Inflammatory macrophage (primary cell): ENCODE results near the gene STK32A.

Experiments used
- DNase-seq, 2 donors: peaks; one replicate each; pipeline ENCODE4 v3.0.0-alpha.2; 2020 to 2022

Gene STK32A

DNA sequence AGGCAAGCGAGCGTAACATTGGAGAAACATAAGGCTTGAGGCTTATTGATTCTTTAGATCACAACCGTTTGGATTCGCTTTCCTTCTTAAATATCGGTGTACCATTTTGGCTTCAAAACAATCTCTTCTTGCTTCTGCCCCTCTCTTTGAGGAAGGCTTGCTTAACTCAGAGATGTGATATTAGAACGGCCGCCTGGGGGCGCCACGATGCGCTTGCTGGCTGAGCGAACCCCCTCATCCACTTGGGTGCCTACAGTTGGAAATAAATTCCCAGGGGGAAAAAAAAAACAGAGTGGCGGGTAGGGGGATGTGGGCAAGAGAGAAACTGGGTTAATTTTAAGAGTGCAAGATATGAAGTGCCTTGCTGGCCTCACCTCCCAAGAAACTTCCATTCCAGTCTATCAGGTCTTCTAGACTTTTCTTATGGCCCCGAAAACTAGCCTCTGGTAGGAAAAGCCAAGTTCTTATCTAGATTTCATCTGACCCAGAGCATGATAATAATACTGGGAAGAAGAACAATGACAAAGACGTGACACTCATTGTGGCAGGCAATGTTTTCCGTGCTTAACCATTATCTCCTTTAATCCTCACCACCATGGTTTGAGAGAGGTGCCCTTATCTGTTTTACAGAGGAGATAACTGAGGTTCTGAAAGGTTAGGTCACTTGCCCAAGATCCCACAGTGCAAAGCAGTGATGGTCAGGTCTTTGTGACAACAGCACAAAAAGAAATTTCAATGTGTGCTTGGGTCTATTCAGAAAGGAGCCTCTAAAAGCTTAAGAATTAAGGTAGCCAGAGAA lies 159.2 kb downstream of the STK32A start:
- DNase-seq, result no peak

DNA sequence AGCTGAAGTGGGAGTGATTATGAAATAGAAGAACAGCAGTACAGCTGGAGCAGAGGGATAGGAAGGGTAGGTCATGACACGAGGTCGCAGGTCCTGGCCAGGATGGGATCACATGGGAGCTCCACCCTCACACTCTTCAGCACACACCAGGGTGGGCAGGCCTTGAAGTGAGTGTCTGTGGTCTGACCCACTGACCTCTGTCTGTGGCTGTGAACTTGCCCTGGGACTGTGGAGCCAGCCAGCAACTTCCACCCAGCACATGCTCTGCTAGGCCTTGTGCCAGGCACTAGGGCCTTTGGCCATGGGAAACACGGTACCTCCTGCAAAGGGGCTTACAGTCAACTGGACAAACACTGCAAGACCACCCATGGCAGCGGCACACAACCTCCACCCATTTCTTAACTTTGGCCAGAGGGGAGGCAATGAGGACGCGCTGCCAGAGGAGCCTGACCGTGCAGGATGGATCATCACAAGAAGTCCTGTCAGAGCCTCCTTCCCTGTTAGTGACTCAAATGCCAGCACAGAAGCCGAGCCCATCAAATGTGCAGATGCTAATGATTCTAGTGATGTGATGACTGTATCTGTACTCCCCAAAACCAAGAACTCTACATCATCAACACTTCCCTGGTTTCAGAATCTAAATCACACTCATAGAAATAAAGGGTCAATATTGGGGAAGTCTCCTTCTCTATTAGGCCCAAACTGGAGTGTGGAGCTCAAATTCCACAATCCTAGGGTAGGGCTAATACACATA lies 161.4 kb downstream of the STK32A start:
- peak; percentile 53 to 66 for DNase-seq

DNA sequence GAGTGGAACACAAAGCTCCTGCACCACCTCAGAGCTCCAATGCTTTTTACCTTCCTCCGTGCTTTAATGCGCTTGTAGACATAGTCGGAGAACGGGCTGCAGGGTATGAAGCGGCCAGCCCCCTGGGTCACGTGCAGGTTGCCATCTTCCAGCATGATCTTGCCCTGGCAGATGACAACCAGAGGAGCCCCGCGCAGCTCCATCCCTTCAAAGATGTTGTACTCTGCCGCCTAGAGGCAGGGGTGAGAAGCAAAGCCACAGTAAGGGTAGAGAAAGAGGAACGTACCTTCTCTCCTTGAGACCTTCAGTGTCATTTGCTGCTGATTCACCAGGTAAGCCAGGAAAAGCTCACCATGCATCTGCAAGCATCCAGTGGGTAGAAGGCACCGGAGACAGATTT lies 162.8 kb downstream of the STK32A start:
- DNase-seq, result no peak

DNA sequence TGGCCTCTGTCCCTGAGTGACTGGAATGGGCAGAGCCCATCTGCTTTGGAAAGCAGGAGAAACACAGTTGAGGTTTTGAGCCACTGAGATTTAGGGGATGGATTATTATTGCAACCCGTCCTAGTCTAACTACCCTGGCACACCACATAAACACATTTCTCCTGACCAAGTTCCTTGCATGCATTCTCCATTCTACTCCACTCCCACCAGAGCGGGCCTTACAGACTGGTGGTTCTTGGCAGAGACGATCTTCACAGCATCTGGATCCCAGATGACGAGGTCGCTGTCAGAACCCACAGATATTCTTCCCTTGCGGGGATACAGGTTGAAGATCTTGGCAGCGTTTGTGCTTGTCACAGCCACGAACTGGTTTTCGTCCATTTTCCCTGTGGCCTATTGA lies 164.0 kb downstream of the STK32A start:
- no peak for DNase-seq

DNA sequence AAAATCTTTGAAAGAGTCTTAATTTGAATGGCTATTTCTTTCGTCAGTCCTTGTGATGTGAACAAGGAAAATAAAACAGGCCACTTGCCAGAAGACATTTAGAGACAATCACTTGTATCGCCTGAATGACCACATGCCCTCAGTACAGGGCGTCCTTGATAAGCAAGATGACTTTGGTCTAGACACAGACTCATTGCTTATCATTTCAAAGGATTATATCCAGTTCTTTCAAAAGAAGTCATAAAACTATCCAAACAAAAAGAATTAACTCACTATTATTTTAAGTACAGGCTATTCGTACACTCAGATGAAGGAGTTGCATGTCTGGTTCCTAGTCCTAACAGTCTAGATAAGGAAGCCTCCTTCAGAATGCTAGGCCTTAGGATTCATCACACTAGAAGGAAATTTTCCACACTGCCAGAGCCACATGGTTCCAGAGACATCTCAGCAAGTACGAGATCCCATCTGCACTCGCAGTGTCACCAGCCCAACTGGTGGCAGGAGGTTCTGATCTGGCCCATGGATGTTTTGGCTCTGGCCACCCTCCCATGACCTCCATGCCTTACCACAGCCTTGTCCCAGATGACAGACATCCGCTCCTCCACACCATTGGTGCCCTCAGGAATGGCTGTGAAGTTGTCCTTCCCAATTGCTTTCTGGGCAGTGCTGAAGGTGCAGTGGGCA lies 165.4 kb downstream of the STK32A start:
- no peak for DNase-seq

DNA sequence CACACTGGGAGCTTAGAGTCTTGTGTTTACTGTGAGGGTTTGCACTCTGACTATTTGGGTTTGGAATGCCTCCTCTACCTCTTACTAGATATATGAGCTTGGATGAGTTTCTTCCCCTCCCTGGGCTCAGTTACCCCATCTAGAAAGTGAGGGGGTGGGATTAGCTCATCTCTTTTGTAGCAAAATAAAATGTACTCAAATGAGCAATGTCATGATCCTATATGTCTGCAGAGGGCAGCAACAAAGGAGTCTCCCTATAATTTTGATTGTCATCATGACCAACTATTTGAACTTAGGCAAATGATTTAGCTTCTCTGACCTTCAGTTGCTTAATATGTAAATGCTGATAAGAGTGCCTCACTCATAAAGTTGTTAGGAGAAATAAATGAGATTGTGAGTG lies 166.1 kb downstream of the STK32A start:
- peak; percentile 63 to 69 for DNase-seq

DNA sequence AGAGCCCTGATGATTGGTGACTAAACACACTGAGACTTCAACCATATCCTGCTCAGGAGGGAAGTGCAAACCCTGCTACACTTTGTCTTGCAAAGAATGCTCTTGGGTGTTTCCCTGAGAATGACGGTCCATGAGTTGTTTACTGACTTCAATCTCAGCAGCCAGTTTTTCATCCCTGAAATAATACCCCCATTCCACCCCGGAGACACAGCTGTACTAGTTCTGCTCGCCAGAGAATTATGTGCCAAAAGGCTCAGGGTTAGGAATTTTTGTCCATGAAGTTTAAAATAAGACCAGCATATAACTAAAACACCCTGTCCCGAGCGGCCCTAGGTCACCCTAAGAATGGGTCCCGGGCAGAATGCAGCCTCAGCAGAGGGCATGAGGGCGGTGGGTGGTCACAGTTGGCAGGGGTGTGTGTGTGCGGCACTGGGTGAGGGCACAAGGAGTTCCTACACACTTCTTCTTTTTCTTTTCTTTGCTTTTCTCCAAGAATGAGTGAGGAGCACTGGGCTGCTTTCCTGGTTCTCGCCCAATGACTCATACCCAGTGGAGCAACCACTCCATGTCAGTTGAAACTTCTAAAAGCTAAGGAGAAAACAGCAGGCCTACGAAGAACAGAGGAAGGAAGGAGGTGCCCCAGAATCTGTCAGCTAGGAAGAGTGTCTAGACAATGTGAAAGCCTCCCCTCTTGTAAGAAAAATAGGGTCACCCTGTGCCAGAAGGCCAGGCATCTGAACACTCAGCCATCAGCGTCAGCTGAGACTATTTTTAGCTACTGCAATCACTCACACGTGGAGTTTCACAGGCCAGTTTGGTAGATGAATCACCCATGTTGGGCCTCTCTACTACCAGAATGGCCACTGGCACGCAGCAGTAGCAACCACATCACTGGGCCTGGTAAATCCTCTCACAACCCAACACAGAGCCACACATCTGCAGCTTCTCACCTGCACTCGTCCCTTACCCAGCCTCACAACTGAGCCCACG lies 169.1 kb downstream of the STK32A start:
- peak; percentile 83 to 90 for DNase-seq

DNA sequence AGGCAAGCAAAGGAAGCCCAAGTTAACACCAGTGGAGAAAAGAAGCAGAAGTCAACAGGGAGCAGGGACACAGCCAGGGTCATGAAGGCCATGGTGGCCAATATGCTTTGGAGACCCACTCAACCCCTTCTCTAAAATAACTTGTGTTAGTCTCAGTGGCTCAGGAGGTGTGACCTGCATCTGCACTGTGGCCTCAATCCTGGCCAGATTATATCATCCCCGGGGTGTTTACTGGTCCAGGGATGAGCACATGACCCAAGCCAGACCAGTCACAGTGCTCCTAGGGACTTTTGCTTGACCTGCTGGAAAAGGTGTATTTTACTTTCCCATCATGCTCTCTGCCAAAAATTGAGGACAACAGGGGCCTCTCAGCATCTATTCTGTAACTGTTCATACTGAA lies 169.9 kb downstream of the STK32A start:
- DNase-seq, result no peak

DNA sequence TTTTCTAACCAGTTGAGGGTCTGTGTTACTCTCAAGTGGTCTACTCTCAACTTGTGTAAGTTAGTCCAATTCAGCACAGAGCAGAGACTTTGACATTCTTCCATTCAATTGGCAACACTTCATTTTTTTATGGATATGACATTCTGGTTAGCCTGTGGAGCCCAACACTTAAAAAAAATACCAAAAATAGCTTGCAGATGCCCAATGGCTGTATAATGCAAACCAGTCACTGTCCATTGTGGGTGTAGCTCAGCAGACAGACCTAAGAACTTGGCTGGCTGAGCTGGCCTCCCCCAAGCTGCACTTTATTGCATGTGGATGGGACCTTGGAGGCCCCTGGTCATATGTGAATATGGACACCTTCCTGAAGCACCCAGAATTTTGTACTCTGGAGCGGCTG lies 171.8 kb downstream of the STK32A start:
- no peak for DNase-seq

DNA sequence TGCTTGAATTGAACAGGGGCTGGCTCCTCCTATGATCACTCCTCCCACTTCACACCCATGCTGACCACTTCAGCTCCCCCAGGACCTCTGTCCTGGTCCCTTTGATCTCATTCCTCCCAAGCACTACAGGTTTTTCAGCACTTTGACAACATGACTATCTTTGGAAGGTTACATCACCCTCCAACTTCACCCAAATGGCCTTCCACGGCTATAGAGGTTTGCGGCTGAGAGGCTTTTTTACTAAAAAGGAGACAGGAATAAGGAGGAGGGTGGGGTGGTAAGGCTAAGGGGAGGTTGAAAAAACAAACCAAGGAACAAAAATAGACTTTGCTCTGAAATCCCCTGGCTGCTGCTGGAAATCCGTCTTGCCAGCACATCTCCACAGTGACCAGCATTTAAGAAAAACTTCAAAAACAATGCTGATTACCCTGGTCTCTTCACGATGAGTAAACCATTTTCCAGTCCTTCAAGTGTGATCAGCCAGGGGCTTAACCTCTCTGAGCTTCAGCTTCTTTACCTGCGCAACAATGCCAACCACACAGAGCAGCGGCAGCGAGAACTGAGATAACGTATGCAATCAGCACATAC lies 172.4 kb downstream of the STK32A start:
- DNase-seq, result no peak

DNA sequence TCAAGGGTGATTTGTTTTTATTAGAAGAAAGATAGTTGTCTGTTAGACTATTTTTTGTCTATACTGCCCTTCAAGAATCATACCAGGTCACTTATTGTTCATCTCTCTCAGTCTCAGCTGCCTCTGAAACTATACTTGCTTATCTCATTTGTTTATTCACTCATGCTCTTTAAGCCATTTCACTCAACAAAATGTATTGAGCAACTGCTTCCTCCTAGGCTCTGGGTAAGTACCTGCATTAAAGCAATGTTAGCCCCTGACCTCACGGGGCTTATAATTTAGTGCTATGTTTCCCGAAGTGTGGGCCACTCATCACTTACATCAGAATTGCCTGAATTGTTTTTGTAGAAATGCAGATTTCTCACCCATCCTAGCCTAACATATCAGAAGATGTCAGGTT lies 174.2 kb downstream of the STK32A start:
- DNase-seq, result no peak

DNA sequence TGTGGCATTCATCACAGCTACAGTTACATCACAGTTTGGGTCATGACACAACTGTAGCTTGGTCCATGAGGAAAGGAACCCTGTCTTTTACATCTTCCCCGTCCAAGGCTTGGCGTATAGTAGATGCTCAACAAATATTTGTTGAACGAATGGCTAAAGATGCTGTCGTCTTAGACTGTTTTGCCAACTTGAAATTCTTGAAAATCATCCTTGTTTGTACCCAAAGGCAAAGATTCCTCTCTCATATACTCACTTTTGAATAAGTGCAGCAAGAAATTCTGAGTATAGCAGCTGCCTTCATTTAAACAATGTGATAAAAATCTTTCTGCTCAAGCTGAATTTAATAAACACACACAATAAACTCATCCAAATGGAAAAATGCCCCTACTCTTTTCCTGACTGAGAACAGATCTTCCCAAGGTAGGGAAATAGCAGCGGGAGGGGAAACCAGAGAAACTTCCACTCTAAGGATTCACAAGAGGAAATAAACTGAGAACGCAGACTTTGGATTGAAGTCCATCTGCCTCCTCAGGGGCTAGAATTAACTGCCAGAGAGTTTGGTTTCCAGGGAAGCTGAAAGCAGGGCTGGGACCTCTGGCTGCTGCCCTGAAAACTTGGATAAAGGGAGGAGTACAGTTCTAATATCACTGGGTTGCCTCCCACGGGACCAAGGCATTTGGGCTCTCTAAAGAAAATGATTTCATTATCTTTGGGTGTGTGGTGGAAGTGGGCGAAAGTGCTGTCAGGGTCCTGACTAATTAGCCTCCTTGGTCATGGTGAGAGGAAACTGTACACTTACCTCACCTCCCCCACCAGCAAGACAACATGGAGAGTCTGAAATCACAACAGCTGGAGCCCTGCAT lies 175.9 kb downstream of the STK32A start:
- peak; percentile 3 to 34 for DNase-seq

DNA sequence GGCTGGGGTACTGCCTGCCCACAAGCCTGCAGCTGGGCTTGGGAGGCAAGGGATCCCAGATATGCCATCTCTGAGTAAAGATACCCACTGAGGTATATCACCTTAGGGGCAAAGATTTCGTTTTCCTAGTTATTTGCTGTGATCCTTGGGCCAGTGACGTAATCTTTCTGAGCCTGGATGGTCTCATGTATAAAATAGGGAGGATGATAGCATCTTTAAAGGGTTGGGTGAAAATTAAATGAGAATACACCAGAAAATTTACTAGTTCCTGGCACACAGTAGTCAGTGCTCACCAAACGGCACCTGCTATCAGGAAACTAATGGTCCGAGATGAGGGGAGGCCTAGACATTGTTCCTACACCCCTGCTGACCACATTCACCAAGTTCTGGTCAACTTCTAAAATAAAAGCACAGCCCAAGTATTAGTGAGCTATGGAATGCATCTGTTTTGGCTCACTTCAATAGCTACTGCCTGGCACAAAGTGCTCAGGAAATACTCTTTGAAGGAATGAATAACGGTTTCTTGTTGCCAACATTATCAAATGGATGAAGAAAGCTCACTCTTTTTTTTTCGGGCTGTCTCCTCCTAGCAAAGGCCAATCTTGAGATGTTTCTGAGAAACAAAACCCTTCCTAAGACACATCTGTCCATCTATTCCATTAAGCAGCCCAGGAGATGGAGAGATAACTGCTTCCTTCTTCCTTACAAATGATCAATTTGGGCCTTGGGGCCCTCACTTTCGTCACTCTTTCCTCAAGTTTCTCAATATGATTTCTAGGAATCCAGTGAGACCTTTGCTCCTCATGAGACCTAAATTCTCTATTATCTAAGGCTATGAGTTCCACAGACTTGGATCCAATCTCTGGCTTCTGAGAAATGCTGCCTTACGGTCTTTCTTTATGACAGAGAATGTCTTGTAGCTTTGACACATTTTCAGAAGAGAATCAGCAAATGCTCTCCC lies 176.8 kb downstream of the STK32A start:
- no peak for DNase-seq

DNA sequence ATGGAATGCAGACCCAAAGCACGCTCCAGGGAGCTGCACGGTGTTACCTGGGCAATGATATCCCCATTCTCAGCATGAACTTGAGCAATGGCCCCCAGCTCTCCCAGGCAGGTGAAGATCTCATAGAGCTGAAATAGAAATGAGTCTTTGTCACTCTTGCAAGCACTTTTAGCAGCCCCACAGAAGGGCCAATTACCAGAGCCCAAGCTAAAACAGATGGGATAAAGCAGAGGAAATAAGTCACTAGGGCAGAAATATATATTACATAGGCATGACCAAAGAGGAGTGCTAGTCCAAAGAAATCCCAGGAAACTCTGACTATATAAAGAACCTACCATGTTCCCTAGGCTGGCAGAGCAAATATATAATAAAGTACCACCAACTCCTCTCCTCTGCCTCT lies 177.7 kb downstream of the STK32A start:
- DNase-seq, result no peak

DNA sequence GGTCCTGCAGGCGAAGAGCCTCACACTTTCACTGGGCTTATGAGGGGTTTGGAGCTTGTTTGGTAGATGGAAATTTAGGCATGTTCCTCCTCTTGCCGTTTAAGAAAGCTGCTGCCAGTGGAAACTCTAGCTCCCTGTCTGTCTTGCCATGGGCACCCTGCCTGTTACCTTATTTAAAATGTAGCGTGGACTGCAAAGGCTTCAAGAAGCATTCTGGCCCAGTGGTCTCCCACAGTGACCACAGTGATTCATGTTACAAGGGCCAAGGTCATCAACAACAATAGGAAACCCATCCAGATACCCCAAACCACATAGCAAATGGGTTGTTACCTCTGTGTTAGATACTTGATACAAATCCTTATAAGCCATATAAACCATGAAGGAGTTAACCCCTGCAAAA lies 178.4 kb downstream of the STK32A start:
- DNase-seq, result no peak

DNA sequence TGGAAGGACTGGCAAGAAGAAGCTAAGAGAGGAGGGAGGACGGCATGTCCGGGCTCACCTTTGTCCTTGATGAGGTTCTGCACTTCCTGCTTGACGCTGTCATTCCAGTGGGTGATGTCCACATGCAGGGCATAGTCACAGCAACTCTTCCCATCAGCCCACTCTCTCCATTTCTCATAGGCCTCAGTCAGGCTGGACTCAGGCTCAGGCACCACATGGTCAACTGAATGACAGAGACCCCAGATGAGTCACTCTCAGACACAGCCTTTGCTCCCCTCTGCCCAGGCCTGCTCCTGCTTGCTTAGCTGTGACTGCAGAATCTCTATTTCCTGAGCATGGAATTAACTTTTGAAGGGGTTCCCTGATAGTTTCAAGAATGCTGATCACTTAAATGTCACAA lies 180.8 kb downstream of the STK32A start:
- peak; percentile 67 to 83 for DNase-seq

DNA sequence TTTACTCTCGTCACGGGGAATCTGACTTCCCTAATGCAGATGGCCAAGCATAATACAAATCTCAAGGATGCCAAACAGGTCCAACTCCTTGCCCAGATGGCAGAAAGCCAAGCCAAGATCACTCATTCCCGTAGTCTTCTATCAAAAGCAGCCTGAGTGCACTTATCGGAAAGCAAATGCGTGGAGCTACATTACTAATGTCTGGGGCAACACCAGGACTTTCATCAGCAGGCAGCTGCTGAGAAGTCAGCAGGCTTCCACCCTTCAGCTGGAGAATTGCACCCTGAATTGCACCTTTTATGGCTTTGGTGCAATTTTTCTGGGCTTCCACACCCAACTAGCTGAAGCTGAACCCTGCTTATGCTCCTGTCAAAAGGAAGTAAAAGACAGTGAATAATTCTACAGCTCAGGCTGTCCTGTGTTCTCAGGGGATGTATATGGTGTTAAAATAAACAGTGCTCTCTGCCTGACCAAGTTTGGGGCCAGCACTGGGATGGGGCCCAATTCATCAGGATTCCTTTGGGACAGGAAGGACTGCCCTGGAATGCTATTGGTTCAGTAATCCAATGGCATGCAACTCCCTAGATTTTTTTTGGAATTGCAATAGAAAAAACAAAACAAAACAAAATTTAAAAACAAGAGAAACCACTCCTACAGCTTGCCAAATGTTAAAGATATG lies 182.4 kb downstream of the STK32A start:
- peak in 1 of 2 donors; percentile 28 for DNase-seq

DNA sequence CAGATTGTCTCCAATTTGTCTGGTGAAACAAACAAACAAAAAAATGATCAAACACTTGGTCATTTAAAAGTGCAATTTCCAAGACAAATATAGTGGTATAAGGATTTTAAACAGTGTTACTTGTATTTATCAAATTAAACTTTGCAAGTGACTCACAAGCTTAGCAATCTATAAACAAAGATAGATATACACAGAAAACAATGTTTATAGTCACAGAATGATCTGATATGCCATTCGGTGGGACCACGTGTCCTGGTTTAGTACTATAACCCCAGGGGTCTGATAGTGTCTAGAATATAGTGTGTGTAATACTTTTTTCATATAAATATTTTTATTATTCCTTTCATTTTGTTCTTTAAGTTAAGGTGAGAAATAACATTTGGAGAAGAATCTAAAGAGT lies 183.8 kb downstream of the STK32A start:
- no peak for DNase-seq
